22Rv1 (cell line): ENCODE data around the gene CHADL.

ENCODE experiments used
- CTCF ChIP-seq: fragments of 450-650 bp; IDR thresholded peaks from 2 replicates; pipeline ENCODE4 v1.5.1; 2017; ENCODE audit warnings: mild to moderate bottlenecking
- ZFX ChIP-seq: fragments of 450-650 bp; IDR thresholded peaks from 2 replicates; pipeline ENCODE4 v1.6.1; 2017; ENCODE audit warnings: antibody characterized with exemption, borderline replicate concordance

GRCh38 chr22:41217553-41218157 is 23.1 kb downstream of the CHADL start:
- no peak for TF ChIP-seq CTCF
- TF ChIP-seq ZFX, result no peak
